IMR-90 (cell line): ENCODE data around the gene CGA.

Source experiments
- POLR2A ChIP-seq: IDR thresholded peaks from 2 replicates; pipeline ENCODE4 v1.6.1; 2012; ENCODE audit warnings: mild to moderate bottlenecking, low read depth, low read length
- TF ChIP-seq, protein P1 (sequence below): conservative IDR thresholded peaks from 2 replicates; pipeline ENCODE4 v1.5.1; 2012; ENCODE audit warnings: mild to moderate bottlenecking, low read depth, low read length, improper control_type of control experiment

DNA sequence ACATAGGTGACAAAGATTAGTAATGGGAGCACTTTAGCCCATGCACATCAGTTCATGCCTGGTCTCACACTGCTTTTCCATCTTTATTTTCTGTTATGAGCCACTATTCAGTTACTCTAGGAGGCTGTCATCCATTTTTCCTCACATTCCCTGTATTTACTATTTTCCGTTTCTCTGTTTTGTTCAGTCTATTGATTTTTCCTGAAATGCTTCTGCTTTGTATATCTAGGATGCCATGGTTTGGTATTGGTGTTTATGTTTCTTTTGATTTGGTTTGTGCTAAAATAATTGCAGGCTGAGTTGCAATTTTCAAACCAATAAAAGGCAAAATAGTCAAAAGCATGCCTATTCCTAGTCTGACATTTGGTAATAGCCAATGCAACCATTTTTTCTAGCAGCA is 31.6 kb upstream of the CGA start:
- no peak for TF ChIP-seq POLR2A
- TF ChIP-seq, protein P1, sequence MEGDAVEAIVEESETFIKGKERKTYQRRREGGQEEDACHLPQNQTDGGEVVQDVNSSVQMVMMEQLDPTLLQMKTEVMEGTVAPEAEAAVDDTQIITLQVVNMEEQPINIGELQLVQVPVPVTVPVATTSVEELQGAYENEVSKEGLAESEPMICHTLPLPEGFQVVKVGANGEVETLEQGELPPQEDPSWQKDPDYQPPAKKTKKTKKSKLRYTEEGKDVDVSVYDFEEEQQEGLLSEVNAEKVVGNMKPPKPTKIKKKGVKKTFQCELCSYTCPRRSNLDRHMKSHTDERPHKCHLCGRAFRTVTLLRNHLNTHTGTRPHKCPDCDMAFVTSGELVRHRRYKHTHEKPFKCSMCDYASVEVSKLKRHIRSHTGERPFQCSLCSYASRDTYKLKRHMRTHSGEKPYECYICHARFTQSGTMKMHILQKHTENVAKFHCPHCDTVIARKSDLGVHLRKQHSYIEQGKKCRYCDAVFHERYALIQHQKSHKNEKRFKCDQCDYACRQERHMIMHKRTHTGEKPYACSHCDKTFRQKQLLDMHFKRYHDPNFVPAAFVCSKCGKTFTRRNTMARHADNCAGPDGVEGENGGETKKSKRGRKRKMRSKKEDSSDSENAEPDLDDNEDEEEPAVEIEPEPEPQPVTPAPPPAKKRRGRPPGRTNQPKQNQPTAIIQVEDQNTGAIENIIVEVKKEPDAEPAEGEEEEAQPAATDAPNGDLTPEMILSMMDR, result no peak
